ENCODE data around the gene ZNF235. TPM values are rescaled to one million over a fixed set of nuclear protein-coding genes. Genes with fewer than 3 reads are reported as not detected.

The ZNF235 gene
- total and polyA plus RNA-seq, 2 of the 8 experiments (the other 6 are each of a cell fraction or from before 2014, with no cell fraction given), result 2.0 to 5.3 TPM

- no peak for TF ChIP-seq CHD7 (IDR thresholded peaks at IDR 0.05; ENCODE audit: insufficient replicate concordance, low read length)
- no peak for TF ChIP-seq FOSL1 (IDR thresholded peaks at IDR 0.05; ENCODE audit: insufficient read depth, low read depth, low read length)
- TF ChIP-seq CHD2 (IDR thresholded peaks at IDR 0.05; ENCODE audit: low read length), result no peak
- no peak for TF ChIP-seq ZNF274 (IDR thresholded peaks at IDR 0.05; ENCODE audit: borderline replicate concordance, extremely low read depth, low read length)
- TF ChIP-seq BCL11A (IDR thresholded peaks at IDR 0.05; ENCODE audit: low read depth in 2 of 2, low read length in 2 of 2), result no peak
Measured at GRCh38 chr19:44332145-44332544, 27.3 kb upstream of the ZNF235 start (continued).
